BJ (cell line): Measurements from ENCODE around the gene HEATR3. TPM values are rescaled to one million over a fixed set of nuclear protein-coding genes. Genes with fewer than 3 reads are reported as not detected.

Source experiments
- CTCF ChIA-PET: fragments of 350-600 bp; formaldehyde crosslinking; extraction: SDS; loops from one replicate; lab custom pipeline; 2021; ENCODE audit warnings: antibody characterized with exemption, inconsistent platforms; lab: Yijun Ruan, JAX
- POLR2A ChIA-PET: fragments of 300-600 bp; sonication (Branson Sonifier 250); formaldehyde crosslinking; extraction: SDS; loops from one replicate; lab custom pipeline; 2021; ENCODE audit warnings: antibody characterized with exemption; lab: Charles Lee
- DNase-seq: peaks from one replicate; pipeline ENCODE4 v3.0.0-alpha.2; 2011; ENCODE audit warnings: low read depth
- H3K27me3 ChIP-seq: 2 replicates; pipeline ENCODE4 v1.6.0; 2011; ENCODE audit warnings: low read length; ENCODE audit not compliant: control insufficient read depth, insufficient read depth
- H3K36me3 ChIP-seq: 2 replicates; pipeline ENCODE4 v1.5.1; 2011; ENCODE audit warnings: low read length; ENCODE audit not compliant: control insufficient read depth, insufficient read depth
- H3K4me3 ChIP-seq: 2 replicates; pipeline ENCODE4 v1.5.1; 2011; ENCODE audit warnings: low read depth, mild to moderate bottlenecking, control low read depth, low read length
- polyA plus RNA-seq: library from polyadenylated mRNA; depleted of rRNA; stranded (reverse); fragments of >200 nt; gene quantifications from 2 replicates; pipeline ENCODE4 v1.2.3, GENCODE V29; 2011
- TF ChIP-seq, protein P1 (sequence below): IDR thresholded peaks from 2 replicates; pipeline ENCODE4 v1.5.1; 2011; ENCODE audit warnings: low read depth, mild to moderate bottlenecking, control low read depth, inconsistent platforms, low read length, moderate library complexity; ENCODE audit not compliant: insufficient read depth

Gene HEATR3
- polyA plus RNA-seq, 1 experiment, result 13.0 TPM

DNA sequence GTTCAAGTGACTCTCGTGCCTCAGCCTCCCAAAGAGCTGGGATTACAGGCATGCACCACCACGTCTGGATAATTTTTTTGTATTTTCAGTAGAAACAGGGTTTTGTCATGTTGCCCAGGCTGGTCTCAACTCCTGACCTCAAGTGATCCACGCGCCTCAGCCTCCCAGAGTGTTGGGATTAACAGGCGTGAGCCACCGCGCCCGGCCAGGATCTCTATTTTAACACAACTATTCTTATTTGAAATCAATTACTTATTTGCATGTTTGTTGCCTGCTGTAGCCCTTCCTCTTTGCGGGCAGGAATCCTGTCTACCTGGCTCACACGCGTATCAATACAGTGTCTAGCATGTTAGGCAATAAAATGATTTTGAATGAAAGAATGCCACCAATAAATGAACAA lies 41.6 kb upstream of the HEATR3 start:
- DNase-seq, result no peak
- TF ChIP-seq, protein P1, sequence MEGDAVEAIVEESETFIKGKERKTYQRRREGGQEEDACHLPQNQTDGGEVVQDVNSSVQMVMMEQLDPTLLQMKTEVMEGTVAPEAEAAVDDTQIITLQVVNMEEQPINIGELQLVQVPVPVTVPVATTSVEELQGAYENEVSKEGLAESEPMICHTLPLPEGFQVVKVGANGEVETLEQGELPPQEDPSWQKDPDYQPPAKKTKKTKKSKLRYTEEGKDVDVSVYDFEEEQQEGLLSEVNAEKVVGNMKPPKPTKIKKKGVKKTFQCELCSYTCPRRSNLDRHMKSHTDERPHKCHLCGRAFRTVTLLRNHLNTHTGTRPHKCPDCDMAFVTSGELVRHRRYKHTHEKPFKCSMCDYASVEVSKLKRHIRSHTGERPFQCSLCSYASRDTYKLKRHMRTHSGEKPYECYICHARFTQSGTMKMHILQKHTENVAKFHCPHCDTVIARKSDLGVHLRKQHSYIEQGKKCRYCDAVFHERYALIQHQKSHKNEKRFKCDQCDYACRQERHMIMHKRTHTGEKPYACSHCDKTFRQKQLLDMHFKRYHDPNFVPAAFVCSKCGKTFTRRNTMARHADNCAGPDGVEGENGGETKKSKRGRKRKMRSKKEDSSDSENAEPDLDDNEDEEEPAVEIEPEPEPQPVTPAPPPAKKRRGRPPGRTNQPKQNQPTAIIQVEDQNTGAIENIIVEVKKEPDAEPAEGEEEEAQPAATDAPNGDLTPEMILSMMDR, result no peak
- ChIA-PET POLR2A (no interaction called here), CTCF (interaction anchor here (1.0 to 2.9 kb wide), 22 partner anchors 8 to 643 kb away, joined by 3 to 68 read pairs (median 5); partner anchors contain the start of gene HEATR3)
- Histone ChIP-seq H3K36me3 (no peaks in the 10 kb centered on the region; the same call in 1 of the 2 replicates), H3K4me3 (no peak overlapping the region), H3K27me3 (peaks cover 2% of the 10 kb centered on the region)

DNA sequence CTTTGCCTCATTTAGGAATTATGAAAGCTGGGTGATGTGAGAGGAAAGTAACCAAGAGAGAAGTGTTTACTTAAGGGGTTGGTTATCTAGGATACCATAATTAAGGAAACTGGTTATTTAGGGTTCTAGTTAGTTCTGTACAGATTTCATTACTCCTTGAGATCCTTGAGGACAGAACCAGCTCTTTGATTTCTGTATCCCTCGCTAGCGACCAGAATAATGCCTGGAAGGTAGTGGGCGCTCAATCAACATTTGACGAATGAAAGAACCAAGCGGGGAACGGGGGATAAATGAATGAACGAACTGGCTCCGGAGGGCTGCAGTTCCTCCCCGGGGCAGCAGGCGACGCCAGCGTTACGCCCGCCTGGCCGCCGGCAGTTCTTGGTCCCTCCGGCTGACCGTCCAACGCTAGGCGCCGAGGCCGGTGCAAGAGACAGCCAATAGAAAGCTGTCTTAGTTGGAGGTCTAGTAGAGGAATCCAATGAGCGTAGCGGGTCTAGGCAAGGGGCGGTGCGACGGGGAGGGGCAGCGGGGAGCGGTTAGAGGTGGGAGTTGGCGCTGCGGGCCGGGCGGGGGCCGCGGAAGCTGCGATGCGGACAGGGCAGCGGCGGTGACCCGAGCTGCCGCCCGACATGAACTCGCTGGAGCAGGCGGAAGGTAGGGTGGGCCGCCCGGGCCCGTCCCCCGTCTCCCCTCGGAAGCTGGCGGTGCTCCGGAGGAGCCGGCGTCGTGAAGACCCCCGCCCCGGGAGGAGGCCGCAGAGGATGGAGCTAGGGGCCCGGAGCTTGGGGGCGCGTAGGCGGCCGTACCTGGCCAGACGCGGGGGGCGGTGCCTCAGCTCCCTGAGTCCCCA lies 40.9 kb upstream of the HEATR3 start, which contains the start of gene CNEP1R1:
TSS of gene CNEP1R1 (plus strand) at position 542 of the 853 bp plus-strand sequence. CDS start at position 633, 91 bp downstream.
- ChIA-PET CTCF (interaction anchor here (0.6 to 2.9 kb wide), 38 partner anchors 8 to 722 kb away, joined by 3 to 68 read pairs (median 4); partner anchors contain the start of genes BRD7 and HEATR3), POLR2A (interaction anchor here (0.5 to 1.0 kb wide), 4 partner anchors 29 to 415 kb away, joined by 3 to 5 read pairs (median 3); no protein-coding TSS in a partner anchor)
- peaks cover 2% of the 10 kb centered on the region for H3K27me3 ChIP-seq
- TF ChIP-seq, protein P1, result peak; percentile 100
- peak within 1 kb of the TSS; percentile 70 for H3K4me3 ChIP-seq
- peak; percentile 72 for DNase-seq
- no peaks in the 10 kb centered on the region; the same call in 1 of the 2 replicates for H3K36me3 ChIP-seq

DNA sequence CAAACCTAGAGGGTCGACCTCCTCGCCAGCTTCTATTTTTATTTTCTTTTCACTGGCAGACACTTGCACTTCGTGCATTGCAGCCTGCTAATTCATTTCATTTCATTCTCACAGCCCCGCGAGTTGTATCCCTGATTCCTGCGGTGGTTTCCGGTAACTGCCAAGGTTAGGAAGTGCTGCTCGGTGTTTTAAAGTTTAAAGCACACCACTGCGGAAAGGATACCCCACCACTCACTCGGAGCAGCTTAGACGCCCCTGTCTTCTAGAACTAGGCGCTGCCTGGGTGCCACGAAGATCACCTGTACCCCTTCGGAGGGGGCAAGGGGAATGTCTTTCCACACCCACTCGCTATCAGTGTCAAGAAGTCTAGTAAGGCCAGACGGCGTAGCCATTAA lies 40.2 kb upstream of the HEATR3 start:
- Histone ChIP-seq H3K4me3 (peak overlapping the region; percentile 70), H3K27me3 (peaks cover under 1% of the 10 kb centered on the region), H3K36me3 (peaks cover 2% of the 10 kb centered on the region; the same call in 1 of the 2 replicates)
- DNase-seq, result no peak
- POLR2A ChIA-PET, result interaction anchor here (0.5 to 1.0 kb wide), 3 partner anchors 29 to 416 kb away, joined by 3 to 5 read pairs (median 3); no protein-coding TSS in a partner anchor
- CTCF ChIA-PET, result interaction anchor here (0.6 to 2.9 kb wide), 38 partner anchors 8 to 721 kb away, joined by 3 to 68 read pairs (median 4); partner anchors contain the start of genes BRD7 and HEATR3
- TF ChIP-seq, protein P1, result no peak

DNA sequence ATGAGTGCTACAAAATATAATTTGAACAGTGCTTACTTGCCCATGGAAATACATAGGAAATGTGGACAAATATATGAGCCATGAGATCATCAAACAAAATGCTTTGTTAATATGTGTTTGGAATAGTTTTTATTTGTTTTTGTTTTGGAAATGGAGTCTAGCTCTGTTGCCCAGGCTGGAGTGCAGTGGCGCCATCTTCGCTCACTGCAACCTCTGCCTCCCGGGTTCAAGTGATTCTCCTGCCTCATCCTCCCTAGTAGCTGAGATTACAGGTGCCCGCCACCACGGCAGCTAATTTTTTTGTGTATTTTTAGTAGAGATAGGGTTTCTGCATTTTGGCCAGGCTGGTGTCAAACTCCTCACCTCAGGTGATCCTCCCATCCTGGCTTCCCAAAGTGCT lies 37.9 kb upstream of the HEATR3 start:
- H3K4me3 ChIP-seq, result no peak overlapping the region
- no peak for DNase-seq
- no peaks in the 10 kb centered on the region; the same call in 1 of the 2 replicates for H3K27me3 ChIP-seq
- ChIA-PET POLR2A (no interaction called here), CTCF (no interaction called here)
- TF ChIP-seq, protein P1, result no peak
- peaks cover 2% of the 10 kb centered on the region; the same call in 1 of the 2 replicates for H3K36me3 ChIP-seq

DNA sequence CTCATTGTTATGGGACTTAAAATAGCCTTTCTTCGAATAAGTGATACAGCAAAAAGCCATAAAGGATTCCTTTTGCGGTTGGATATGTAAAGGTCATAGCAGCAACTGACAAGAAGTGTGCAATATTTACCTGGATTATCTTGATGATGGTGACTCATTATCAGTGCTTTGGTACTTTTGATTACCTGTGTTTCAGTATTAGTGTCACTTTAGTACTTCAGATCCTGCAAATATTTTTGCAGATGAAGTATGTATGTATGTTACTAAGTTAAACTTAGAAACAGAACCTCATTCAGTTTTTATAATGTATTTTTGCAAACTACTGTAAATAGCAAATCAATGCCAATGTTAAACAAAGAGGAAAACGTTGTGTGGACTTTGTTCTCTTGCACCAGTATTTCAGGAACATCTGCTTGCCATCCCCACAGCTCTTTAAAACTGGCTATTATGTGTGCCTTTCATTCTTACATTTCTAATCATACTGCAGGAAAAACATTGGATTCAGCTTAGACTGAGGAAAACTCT lies 30.2 kb upstream of the HEATR3 start:
- POLR2A ChIA-PET, result no interaction called here
- no peak for DNase-seq
- H3K4me3 ChIP-seq, result no peak overlapping the region
- H3K27me3 ChIP-seq, result no peaks in the 10 kb centered on the region
- TF ChIP-seq, protein P1, result no peak
- no peaks in the 10 kb centered on the region for H3K36me3 ChIP-seq
- CTCF ChIA-PET, result interaction anchor here (1.0 to 2.0 kb wide), 2 partner anchors 10 to 32 kb away, joined by 6 to 10 read pairs; partner anchors contain the start of gene CNEP1R1
